T47D (cell line): ENCODE measurements around the gene CCDC152.
A peak's percentile ranks its signal among the peaks of the same experiment; 100 is the strongest.

Experiments used
- DNase-seq, 2 experiments: peaks; one replicate each; pipeline versions ENCODE4 v3.0.0 to v3.0.0-alpha.2; 2011 to 2012; ENCODE audit warnings: low read depth in 1 of 2, low spot score in 1 of 2
- JUND ChIP-seq: IDR thresholded peaks from 2 replicates; pipeline ENCODE4 v1.6.1; 2012; ENCODE audit warnings: low read depth
- in situ Hi-C: cut with HindIII; loops from 2 replicates; pipeline ENCODE4 v1.10.0; 2016; ENCODE audit warnings: low sequenced_read_pairs, low pct_unique_long_range_greater_than_20kb

Gene CCDC152

GRCh38 chr5:42791151-42791550 is 34.5 kb downstream of the CCDC152 start:
- DNase-seq: no peak
- TF ChIP-seq JUND: no peak
- in situ Hi-C loops: no loop called here

GRCh38 chr5:42798284-42799240 is 41.9 kb downstream of the CCDC152 start:
- in situ Hi-C loops: no loop called here
- TF ChIP-seq JUND: no peak

GRCh38 chr5:42799241-42799608 is 42.6 kb downstream of the CCDC152 start:
- DNase-seq: no peak
- no peak for TF ChIP-seq JUND
- in situ Hi-C loops: no loop called here

More at GRCh38 chr5:42798284-42799240, 41.9 kb downstream of the CCDC152 start:
- DNase-seq: no peak

- no peak for DNase-seq
- TF ChIP-seq JUND: no peak
- in situ Hi-C loops: no loop called here
These were observed 43.1 kb downstream of the CCDC152 start for GRCh38 chr5:42799668-42800114.

- in situ Hi-C loops: no loop called here
- no peak for DNase-seq
- no peak for TF ChIP-seq JUND
These were observed 44.2 kb downstream of the CCDC152 start for GRCh38 chr5:42800748-42801330.

GRCh38 chr5:42801516-42802166 is 45.0 kb downstream of the CCDC152 start:
- in situ Hi-C loops: no loop called here
- DNase-seq: no peak
- no peak for TF ChIP-seq JUND

GRCh38 chr5:42804717-42805339 is 48.2 kb downstream of the CCDC152 start:
- DNase-seq: no peak
- in situ Hi-C loops: no loop called here
- TF ChIP-seq JUND: no peak

- in situ Hi-C loops: no loop called here
- no peak for TF ChIP-seq JUND
These were observed 49.5 kb downstream of the CCDC152 start for GRCh38 chr5:42806004-42806700.

GRCh38 chr5:42806701-42807262 is 50.2 kb downstream of the CCDC152 start:
- in situ Hi-C loops: no loop called here
- no peak for TF ChIP-seq JUND

More at GRCh38 chr5:42806004-42806700, 49.5 kb downstream of the CCDC152 start:
- DNase-seq: no peak

GRCh38 chr5:42807722-42808447 is 51.3 kb downstream of the CCDC152 start:
- in situ Hi-C loops: no loop called here
- DNase-seq: peak in 1 of 2 experiments; percentile 65
- no peak for TF ChIP-seq JUND

More at GRCh38 chr5:42806701-42807262, 50.2 kb downstream of the CCDC152 start:
- DNase-seq: no peak
